SU-DHL-6 (cell line): ENCODE results near the gene ZNF319.

Experiments used
- H2AFZ ChIP-seq: fragments of 200-600 bp; sonication (generic); 2 replicates; pipeline ENCODE4 v1.6.1; 2014; ENCODE audit warnings: low read depth, mild to moderate bottlenecking, moderate library complexity, mixed read lengths, antibody characterized with exemption, low read length; ENCODE audit not compliant: severe bottlenecking
- H3F3A ChIP-seq: fragments of 200-600 bp; shearing (Covaris generic); 2 replicates; pipeline ENCODE4 v1.6.0; 2016; ENCODE audit warnings: antibody characterized with exemption, mild to moderate bottlenecking; ENCODE audit not compliant: insufficient read depth
- H3K27ac ChIP-seq: fragments of 200-600 bp; sonication (generic); 2 replicates; pipeline ENCODE4 v1.5.1; 2016; ENCODE audit warnings: low read depth, mild to moderate bottlenecking, low read length, moderate library complexity, mixed read lengths
- H3K27me3 ChIP-seq: fragments of 200-600 bp; sonication (generic), shearing (Covaris generic); 2 replicates; pipeline ENCODE4 v1.6.0; 2014; ENCODE audit warnings: mild to moderate bottlenecking, low read length
- H3K36me3 ChIP-seq: fragments of 200-600 bp; sonication (generic); 2 replicates; pipeline ENCODE4 v1.6.1; 2014; ENCODE audit warnings: mild to moderate bottlenecking, low read length, mixed read lengths
- H3K4me2 ChIP-seq: fragments of 300-600, 200-600 bp; shearing (Covaris generic), sonication (generic); 2 replicates; pipeline ENCODE4 v1.6.0; 2014; ENCODE audit warnings: low read length, low read depth, mild to moderate bottlenecking; ENCODE audit not compliant: poor library complexity, severe bottlenecking
- H3K4me3 ChIP-seq: fragments of 200-600 bp; sonication (generic); 2 replicates; pipeline ENCODE4 v1.5.1; 2014; ENCODE audit warnings: antibody characterized with exemption, low read length, mild to moderate bottlenecking, mixed read lengths; ENCODE audit not compliant: insufficient read depth, poor library complexity, severe bottlenecking
- H3K79me2 ChIP-seq: fragments of 200-600 bp; sonication (generic); 2 replicates; pipeline ENCODE4 v1.6.1; 2014; ENCODE audit warnings: mild to moderate bottlenecking, low read length, moderate library complexity; ENCODE audit not compliant: insufficient read depth
- H3K9ac ChIP-seq: fragments of 200-600 bp; sonication (generic); 2 replicates; pipeline ENCODE4 v1.7.0; 2014; ENCODE audit warnings: mild to moderate bottlenecking, low read length
- H3K9me2 ChIP-seq: fragments of 200-600 bp; sonication (generic); replicated peaks from 2 replicates; pipeline ENCODE4 v1.6.1; 2014; ENCODE audit warnings: low read length; ENCODE audit not compliant: insufficient read depth
- H3K9me3 ChIP-seq: fragments of 200-600 bp; sonication (generic); 2 replicates; pipeline ENCODE4 v1.6.1; 2014; ENCODE audit warnings: low read length, mixed read lengths; ENCODE audit not compliant: insufficient read depth
- H4K20me1 ChIP-seq: fragments of 200-600 bp; sonication (generic); 2 replicates; pipeline ENCODE4 v1.6.1; 2014; ENCODE audit warnings: low read depth, mild to moderate bottlenecking, antibody characterized with exemption, low read length, moderate library complexity, mixed read lengths
- CTCF ChIP-seq: fragments of 200-600 bp; sonication (generic); IDR thresholded peaks from one replicate; pipeline ENCODE4 v1.5.1; 2017; ENCODE audit warnings: antibody characterized with exemption, mild to moderate bottlenecking, low read length, moderate library complexity; ENCODE audit not compliant: insufficient read depth, poor library complexity, severe bottlenecking
- EZH2phosphoT487 ChIP-seq: fragments of 200-600 bp; sonication (generic), shearing (Covaris generic); conservative IDR thresholded peaks from 2 replicates; pipeline ENCODE4 v1.6.1; 2018; ENCODE audit warnings: mild to moderate bottlenecking, antibody characterized with exemption, low read length, moderate library complexity, mixed read lengths

The ZNF319 gene

GRCh38 chr16:57960310-57960709, 40.2 kb downstream of the ZNF319 start:
- no peak overlapping the region for H2AFZ ChIP-seq
- no peak overlapping the region for H3K4me3 ChIP-seq
- no peaks in the 10 kb centered on the region for H3K9me3 ChIP-seq
- no peaks in the 10 kb centered on the region for H3K9me2 ChIP-seq
- no peak overlapping the region for H3K9ac ChIP-seq
- no peaks in the 10 kb centered on the region for H3F3A ChIP-seq
- no peaks in the 10 kb centered on the region for H4K20me1 ChIP-seq
- H3K79me2 ChIP-seq: no peaks in the 10 kb centered on the region
- TF ChIP-seq CTCF (no peak), EZH2phosphoT487 (no peak)
- no peak overlapping the region for H3K27ac ChIP-seq
- no peak overlapping the region for H3K4me2 ChIP-seq
- H3K27me3 ChIP-seq: no peaks in the 10 kb centered on the region
- H3K36me3 ChIP-seq: no peaks in the 10 kb centered on the region

- Histone ChIP-seq H3K27ac (no peak overlapping the region), H3K9me2 (no peaks in the 10 kb centered on the region), H3K36me3 (no peaks in the 10 kb centered on the region), H3K27me3 (no peaks in the 10 kb centered on the region), H3K79me2 (no peaks in the 10 kb centered on the region), H4K20me1 (no peaks in the 10 kb centered on the region), H3K9ac (no peak overlapping the region), H3F3A (no peaks in the 10 kb centered on the region), H3K9me3 (no peaks in the 10 kb centered on the region), H3K4me2 (no peak overlapping the region), H2AFZ (no peak overlapping the region), H3K4me3 (no peak overlapping the region)
- TF ChIP-seq CTCF (no peak), EZH2phosphoT487 (no peak)
Measured at GRCh38 chr16:57959804-57960203, 40.7 kb downstream of the ZNF319 start.

- H3K79me2 ChIP-seq: no peaks in the 10 kb centered on the region
- no peaks in the 10 kb centered on the region for H3K9me3 ChIP-seq
- no peaks in the 10 kb centered on the region for H4K20me1 ChIP-seq
- no peak overlapping the region for H3K27ac ChIP-seq
- no peak overlapping the region for H3K9ac ChIP-seq
- no peaks in the 10 kb centered on the region for H3F3A ChIP-seq
- H3K36me3 ChIP-seq: no peaks in the 10 kb centered on the region
- H3K9me2 ChIP-seq: no peaks in the 10 kb centered on the region
- no peaks in the 10 kb centered on the region for H3K27me3 ChIP-seq
- TF ChIP-seq CTCF (no peak), EZH2phosphoT487 (no peak)
- H3K4me3 ChIP-seq: no peak overlapping the region
- no peak overlapping the region for H3K4me2 ChIP-seq
- H2AFZ ChIP-seq: no peak overlapping the region
Measured at GRCh38 chr16:57959121-57959520, 41.4 kb downstream of the ZNF319 start.

GRCh38 chr16:57958544-57958943, 41.9 kb downstream of the ZNF319 start:
- no peaks in the 10 kb centered on the region for H3F3A ChIP-seq
- H3K27me3 ChIP-seq: no peaks in the 10 kb centered on the region
- H2AFZ ChIP-seq: no peak overlapping the region
- no peak overlapping the region for H3K4me3 ChIP-seq
- no peak overlapping the region for H3K9ac ChIP-seq
- no peaks in the 10 kb centered on the region for H3K79me2 ChIP-seq
- no peak overlapping the region for H3K4me2 ChIP-seq
- H3K36me3 ChIP-seq: no peaks in the 10 kb centered on the region
- no peak for TF ChIP-seq CTCF
- TF ChIP-seq EZH2phosphoT487: no peak
- H4K20me1 ChIP-seq: no peaks in the 10 kb centered on the region
- no peak overlapping the region for H3K27ac ChIP-seq
- H3K9me2 ChIP-seq: no peaks in the 10 kb centered on the region
- H3K9me3 ChIP-seq: no peaks in the 10 kb centered on the region
